Tibial nerve (tissue), 4 donors: ENCODE results near the gene NFE2L1. TPM values are rescaled to one million over a fixed set of nuclear protein-coding genes. Genes with fewer than 3 reads are reported as not detected.

Experiments used
- DNase-seq, 2 donors: peaks; one replicate each; pipeline ENCODE4 v3.0.0-alpha.2; 2019; ENCODE audit warnings: low spot score in 2 of 2
- H3K27ac ChIP-seq, 4 donors: fragments of 200-600 bp; sonication (generic) in 3 of 4; one replicate each; pipeline ENCODE4 v1.5.1; 2017 to 2019; ENCODE audit warnings: mild to moderate bottlenecking in 1 of 4
- H3K27me3 ChIP-seq, 2 donors: fragments of 200-600 bp; sonication (generic) in 1 of 2; one replicate each; pipeline versions ENCODE4 v1.5.1 to v1.6.0; 2017 to 2019
- H3K36me3 ChIP-seq, 3 donors: fragments of 200-600 bp; sonication (generic); one replicate each; pipeline ENCODE4 v1.5.1; 2018 to 2019
- H3K4me1 ChIP-seq, 4 donors: fragments of 200-600 bp; sonication (generic) in 3 of 4; one replicate each; pipeline ENCODE4 v1.5.1; 2017 to 2019
- H3K4me3 ChIP-seq, 4 donors: fragments of 200-600 bp; sonication (generic) in 3 of 4; one replicate each; pipeline ENCODE4 v1.5.1; 2017 to 2019; ENCODE audit warnings: mild to moderate bottlenecking in 1 of 4, moderate library complexity in 1 of 4
- H3K9me3 ChIP-seq, 4 donors: fragments of 200-600 bp; sonication (generic) in 3 of 4; one replicate each; pipeline ENCODE4 v1.5.1; 2017 to 2019
- CTCF ChIP-seq, 5 experiments: fragments of 200-600 bp in 3 of 5; fragments of 450-650 bp in 2 of 5; sonication (generic) in 3 of 5; IDR thresholded peaks; one replicate each; pipeline ENCODE4 v1.5.1; 2016 to 2019; ENCODE audit warnings: antibody characterized with exemption in 5 of 5, mild to moderate bottlenecking in 3 of 5, moderate library complexity in 2 of 5
- EP300 ChIP-seq, 2 donors: sonication (generic); formaldehyde crosslinking; IDR thresholded peaks; one replicate each; pipeline ENCODE4 v1.6.1; 2017; ENCODE audit warnings: antibody characterized with exemption in 2 of 2, mild to moderate bottlenecking in 1 of 2
- POLR2A ChIP-seq, 2 donors: fragments of 450-650 bp; IDR thresholded peaks; one replicate each; pipeline ENCODE4 v1.6.1; 2017; ENCODE audit warnings: antibody characterized with exemption in 2 of 2, mild to moderate bottlenecking in 2 of 2, moderate library complexity in 2 of 2
- WGBS, 2 donors: methylation state at CpG; one replicate each; pipeline ENCODE4 v1.1.5; 2018; 5-methylcytosine and 5-hydroxymethylcytosine counted together
- total RNA-seq, 4 donors: library from RNA; depleted of rRNA; stranded (reverse); fragments of >200 nt; gene quantifications; one replicate each; pipeline ENCODE4 v1.1.0, GENCODE V29; 2016

NFE2L1 gene
- total RNA-seq, 4 donors from 2014 or later, result 216 to 327 (median 255) TPM

- no peak for TF ChIP-seq POLR2A (IDR thresholded peaks at IDR 0.05)
- TF ChIP-seq CTCF (IDR thresholded peaks at IDR 0.05), result no peak
- no peak for TF ChIP-seq EP300 (IDR thresholded peaks at IDR 0.05)
- no peak for DNase-seq
- H3K36me3 ChIP-seq, result peaks cover 3 to 54% (median 15%) of the 10 kb centered on the region in 3 donors
- H3K27ac ChIP-seq, result peak overlapping the region; percentile 93 to 97 (median 96)
- peaks cover 0 to 78% (median 65%) of the 10 kb centered on the region in 4 donors for H3K4me1 ChIP-seq
- no peaks in the 10 kb centered on the region for H3K9me3 ChIP-seq
- peak overlapping the region; percentile 27 to 85 (median 33) for H3K4me3 ChIP-seq
- no peaks in the 10 kb centered on the region for H3K27me3 ChIP-seq
- whole genome bisulfite sequencing, 2 donors, result 16 to 19% methylated on average over 4 to 6 of the region's 6 CpGs
These were observed 5.6 kb downstream of the NFE2L1 start for GRCh38 chr17:48053758-48054237.

GRCh38 chr17:48054238-48055185 lies 6.4 kb downstream of the NFE2L1 start:
- no peak for TF ChIP-seq POLR2A (IDR thresholded peaks at IDR 0.05)
- TF ChIP-seq CTCF (IDR thresholded peaks at IDR 0.05), result peak in 1 of 5 experiments; percentile 8
- TF ChIP-seq EP300 (IDR thresholded peaks at IDR 0.05), result peak in 1 of 2 donors; percentile 41
- peak overlapping the region; percentile 27 to 85 (median 33) for H3K4me3 ChIP-seq
- no peaks in the 10 kb centered on the region for H3K27me3 ChIP-seq
- no peaks in the 10 kb centered on the region for H3K9me3 ChIP-seq
- peaks cover 3 to 62% (median 22%) of the 10 kb centered on the region in 3 donors for H3K36me3 ChIP-seq
- peak; percentile 58 to 60 for DNase-seq
- peak overlapping the region; percentile 93 to 97 (median 96) for H3K27ac ChIP-seq
- 21 to 28% methylated on average over 22 to 32 of the region's 34 CpGs for WGBS, 2 donors
- peaks cover 0 to 84% (median 62%) of the 10 kb centered on the region in 4 donors for H3K4me1 ChIP-seq

GRCh38 chr17:48055531-48056245 lies 7.5 kb downstream of the NFE2L1 start:
- DNase-seq, result no peak

GRCh38 chr17:48056246-48056745 lies 8.1 kb downstream of the NFE2L1 start:
- WGBS, 2 donors, result 91 to 94% methylated on average over 10 of the region's 10 CpGs
- no peak overlapping the region for H3K4me3 ChIP-seq
- H3K27me3 ChIP-seq, result no peaks in the 10 kb centered on the region
- TF ChIP-seq EP300 (IDR thresholded peaks at IDR 0.05), result no peak
- TF ChIP-seq POLR2A (IDR thresholded peaks at IDR 0.05), result no peak
- TF ChIP-seq CTCF (IDR thresholded peaks at IDR 0.05), result no peak
- peak overlapping the region in 2 of 4 donors; percentile 97 for H3K27ac ChIP-seq
- H3K9me3 ChIP-seq, result no peaks in the 10 kb centered on the region
- H3K4me1 ChIP-seq, result peaks cover 0 to 80% (median 45%) of the 10 kb centered on the region in 4 donors
- peaks cover 3 to 71% (median 33%) of the 10 kb centered on the region in 3 donors for H3K36me3 ChIP-seq
- no peak for DNase-seq

More at GRCh38 chr17:48055531-48056245, 7.5 kb downstream of the NFE2L1 start:
- WGBS, 2 donors, result 72 to 77% methylated on average over 5 of the region's 5 CpGs
- peak overlapping the region in 2 of 4 donors; percentile 37 to 85 for H3K4me3 ChIP-seq
- H3K9me3 ChIP-seq, result no peaks in the 10 kb centered on the region
- H3K4me1 ChIP-seq, result peaks cover 0 to 83% (median 52%) of the 10 kb centered on the region in 4 donors
- H3K27me3 ChIP-seq, result no peaks in the 10 kb centered on the region
- peak overlapping the region in 3 of 4 donors; percentile 93 to 97 (median 97) for H3K27ac ChIP-seq
- TF ChIP-seq CTCF (IDR thresholded peaks at IDR 0.05) (no peak), EP300 (IDR thresholded peaks at IDR 0.05) (no peak), POLR2A (IDR thresholded peaks at IDR 0.05) (no peak)
- peaks cover 3 to 71% (median 30%) of the 10 kb centered on the region in 3 donors for H3K36me3 ChIP-seq
